ENCODE results near the gene CCDC9. TPM values are rescaled to one million over a fixed set of nuclear protein-coding genes. Genes with fewer than 3 reads are reported as not detected.

Gene CCDC9
- total RNA-seq, 1 donor from 2014 or later = 3.4 TPM

DNA sequence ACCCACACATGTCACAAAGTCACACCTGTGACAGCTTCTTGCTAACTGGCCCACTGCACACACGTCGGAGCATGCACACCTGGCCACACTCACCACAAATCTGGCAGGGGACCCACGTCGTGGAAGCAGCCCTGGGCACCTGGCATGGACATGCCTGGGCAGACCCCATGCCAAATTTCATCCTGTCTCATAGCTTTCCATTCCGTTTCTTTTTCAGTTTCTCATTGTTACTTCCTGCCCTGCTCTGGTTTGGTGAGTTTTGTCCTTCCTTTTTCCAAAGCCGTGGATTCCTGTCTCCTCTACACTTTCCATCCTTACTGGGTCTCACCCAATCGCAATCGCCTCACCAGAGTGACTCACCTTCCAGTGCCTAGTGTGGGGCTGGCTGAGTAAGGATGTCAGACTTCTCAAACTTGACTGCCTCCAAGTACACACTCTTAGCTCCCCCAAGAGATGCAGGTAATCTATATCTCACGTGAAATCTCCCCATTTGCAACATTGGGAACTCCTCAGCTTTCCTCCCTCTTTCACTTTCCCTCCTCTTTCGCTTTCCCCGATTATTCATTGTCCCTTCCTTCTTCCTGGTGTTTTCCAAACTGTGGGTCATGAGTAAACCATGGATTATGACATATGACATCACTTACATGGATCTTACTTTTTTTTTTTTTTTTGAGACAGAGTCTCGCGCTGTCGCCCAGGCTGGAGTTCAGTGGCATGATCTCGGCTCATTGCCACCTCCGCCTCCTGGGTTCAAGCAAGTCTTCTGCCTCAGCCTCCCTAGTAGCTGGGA, 23.7 kb upstream of the CCDC9 start:
- H3K4me2 ChIP-seq = no peak overlapping the region
- Mint-ChIP-seq H3K36me3 (no peaks in the 10 kb centered on the region), H3K27me3 (ENCODE audit: insufficient read depth, low read depth) (peaks cover 20% of the 10 kb centered on the region), H3K4me1 (peaks cover 9% of the 10 kb centered on the region), H3K4me3 (peak overlapping the region; percentile 83), H3K9me3 (no peaks in the 10 kb centered on the region), H3K27ac (no peak overlapping the region)
- H2AFZ ChIP-seq (replicated peaks) = no peak overlapping the region
- no peak overlapping the region for H3K27ac ChIP-seq
- DNase-seq (ENCODE audit: low spot score) = no peak
- peaks cover 27% of the 10 kb centered on the region for H3K79me2 ChIP-seq (ENCODE audit: low read depth)
- TF ChIP-seq EZH2 (IDR thresholded peaks at IDR 0.05) (no peak), EZH2phosphoT487 (IDR thresholded peaks at IDR 0.05) (no peak)
- TF ChIP-seq, protein P1, sequence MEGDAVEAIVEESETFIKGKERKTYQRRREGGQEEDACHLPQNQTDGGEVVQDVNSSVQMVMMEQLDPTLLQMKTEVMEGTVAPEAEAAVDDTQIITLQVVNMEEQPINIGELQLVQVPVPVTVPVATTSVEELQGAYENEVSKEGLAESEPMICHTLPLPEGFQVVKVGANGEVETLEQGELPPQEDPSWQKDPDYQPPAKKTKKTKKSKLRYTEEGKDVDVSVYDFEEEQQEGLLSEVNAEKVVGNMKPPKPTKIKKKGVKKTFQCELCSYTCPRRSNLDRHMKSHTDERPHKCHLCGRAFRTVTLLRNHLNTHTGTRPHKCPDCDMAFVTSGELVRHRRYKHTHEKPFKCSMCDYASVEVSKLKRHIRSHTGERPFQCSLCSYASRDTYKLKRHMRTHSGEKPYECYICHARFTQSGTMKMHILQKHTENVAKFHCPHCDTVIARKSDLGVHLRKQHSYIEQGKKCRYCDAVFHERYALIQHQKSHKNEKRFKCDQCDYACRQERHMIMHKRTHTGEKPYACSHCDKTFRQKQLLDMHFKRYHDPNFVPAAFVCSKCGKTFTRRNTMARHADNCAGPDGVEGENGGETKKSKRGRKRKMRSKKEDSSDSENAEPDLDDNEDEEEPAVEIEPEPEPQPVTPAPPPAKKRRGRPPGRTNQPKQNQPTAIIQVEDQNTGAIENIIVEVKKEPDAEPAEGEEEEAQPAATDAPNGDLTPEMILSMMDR (IDR thresholded peaks at IDR 0.05) = no peak
- no peak overlapping the region for H3K9ac ChIP-seq
- peaks cover 8% of the 10 kb centered on the region for H3K4me1 ChIP-seq
- no peaks in the 10 kb centered on the region for H3K27me3 ChIP-seq
- no peaks in the 10 kb centered on the region for H3K36me3 ChIP-seq
- peaks cover 16% of the 10 kb centered on the region for H4K20me1 ChIP-seq (ENCODE audit: low read depth)
- peaks cover 36% of the 10 kb centered on the region for H3F3A ChIP-seq (ENCODE audit: low read depth)
- no peak overlapping the region for H3K4me3 ChIP-seq
- no peaks in the 10 kb centered on the region for H3K9me3 ChIP-seq (ENCODE audit: low read depth)

- Histone ChIP-seq H3K36me3 (no peaks in the 10 kb centered on the region), H3K27me3 (peaks cover 27% of the 10 kb centered on the region), H3K79me2 (ENCODE audit: low read depth) (no peaks in the 10 kb centered on the region), H3K27ac (no peak overlapping the region), H3F3A (ENCODE audit: low read depth) (peaks cover 35% of the 10 kb centered on the region), H3K4me3 (no peak overlapping the region), H3K9me3 (ENCODE audit: low read depth) (no peaks in the 10 kb centered on the region), H2AFZ (replicated peaks) (no peak overlapping the region), H3K4me1 (peaks cover 16% of the 10 kb centered on the region), H3K9ac (no peak overlapping the region), H4K20me1 (ENCODE audit: low read depth) (no peaks in the 10 kb centered on the region), H3K4me2 (no peak overlapping the region)
- Mint-ChIP-seq H3K27me3 (ENCODE audit: insufficient read depth, low read depth) (peaks cover 40% of the 10 kb centered on the region), H3K27ac (no peak overlapping the region), H3K9me3 (no peaks in the 10 kb centered on the region), H3K4me1 (peaks cover 20% of the 10 kb centered on the region), H3K36me3 (no peaks in the 10 kb centered on the region), H3K4me3 (no peak overlapping the region)
- DNase-seq (ENCODE audit: low spot score) = no peak
- TF ChIP-seq EZH2 (IDR thresholded peaks at IDR 0.05) (no peak), EZH2phosphoT487 (IDR thresholded peaks at IDR 0.05) (no peak)
- TF ChIP-seq, protein P1 (IDR thresholded peaks at IDR 0.05) = no peak
Observed at GRCh38 chr19:47236072-47236675, 20.2 kb upstream of the CCDC9 start.

GRCh38 chr19:47239152-47239551, 17.2 kb upstream of the CCDC9 start:
- Histone ChIP-seq H3K9ac (no peak overlapping the region), H3K9me3 (ENCODE audit: low read depth) (no peaks in the 10 kb centered on the region), H3K36me3 (no peaks in the 10 kb centered on the region), H3K27me3 (peaks cover 44% of the 10 kb centered on the region), H3K4me3 (peak overlapping the region; percentile 55), H4K20me1 (ENCODE audit: low read depth) (no peaks in the 10 kb centered on the region), H3K4me1 (peaks cover 12% of the 10 kb centered on the region), H3F3A (ENCODE audit: low read depth) (peaks cover 45% of the 10 kb centered on the region), H3K79me2 (ENCODE audit: low read depth) (no peaks in the 10 kb centered on the region), H3K27ac (no peak overlapping the region), H2AFZ (replicated peaks) (peak overlapping the region; percentile 75), H3K4me2 (peak overlapping the region; percentile 97)
- TF ChIP-seq, protein P1 (IDR thresholded peaks at IDR 0.05) = no peak
- no peak for TF ChIP-seq EZH2phosphoT487 (IDR thresholded peaks at IDR 0.05)
- no peak for TF ChIP-seq EZH2 (IDR thresholded peaks at IDR 0.05)
- no peak overlapping the region for H3K27ac Mint-ChIP-seq
- H3K9me3 Mint-ChIP-seq = no peaks in the 10 kb centered on the region
- peaks cover 33% of the 10 kb centered on the region for H3K27me3 Mint-ChIP-seq (ENCODE audit: insufficient read depth, low read depth)
- no peaks in the 10 kb centered on the region for H3K36me3 Mint-ChIP-seq
- no peak for DNase-seq (ENCODE audit: low spot score)
- H3K4me1 Mint-ChIP-seq = peaks cover 20% of the 10 kb centered on the region
- H3K4me3 Mint-ChIP-seq = peak overlapping the region; percentile 83

Measured in neural progenitor cell (in vitro differentiated cells).